HTERT RPE-1 (cell line): ENCODE data around the gene USH1G.

Experiments
- in situ Hi-C: fragments of 300-500 bp; cut with MboI; formaldehyde crosslinking; loops from 4 replicates; pipeline ENCODE4 v1.14.3; 2020; ENCODE audit warnings: low sequenced_read_pairs

The USH1G gene

GRCh38 chr17:74954665-74955421 lies 31.8 kb upstream of the USH1G start:
- in situ Hi-C loops = no loop called here

- in situ Hi-C loops = no loop called here
Observed at GRCh38 chr17:74954115-74954514, 31.1 kb upstream of the USH1G start.

- in situ Hi-C loops = no loop called here
Observed at GRCh38 chr17:74953134-74953687, 30.2 kb upstream of the USH1G start.

- in situ Hi-C loops = no loop called here
Observed at GRCh38 chr17:74952431-74953133, 29.5 kb upstream of the USH1G start.

GRCh38 chr17:74951680-74952421 lies 28.8 kb upstream of the USH1G start:
- in situ Hi-C loops = no loop called here

GRCh38 chr17:74951065-74951464 lies 28.0 kb upstream of the USH1G start:
- in situ Hi-C loops = no loop called here

GRCh38 chr17:74950207-74950606 lies 27.2 kb upstream of the USH1G start:
- in situ Hi-C loops = no loop called here

GRCh38 chr17:74949455-74950115 lies 26.5 kb upstream of the USH1G start:
- in situ Hi-C loops = no loop called here

GRCh38 chr17:74947041-74947754 lies 24.1 kb upstream of the USH1G start:
- in situ Hi-C loops = no loop called here

- in situ Hi-C loops = no loop called here
Observed at GRCh38 chr17:74946641-74947040, 23.6 kb upstream of the USH1G start.

- in situ Hi-C loops = no loop called here
Observed at GRCh38 chr17:74945543-74945942, 22.5 kb upstream of the USH1G start.

GRCh38 chr17:74943808-74944522 lies 20.9 kb upstream of the USH1G start:
- in situ Hi-C loops = no loop called here

GRCh38 chr17:74941128-74941725 lies 18.2 kb upstream of the USH1G start:
- in situ Hi-C loops = no loop called here

- in situ Hi-C loops = no loop called here
Observed at GRCh38 chr17:74939534-74939933, 16.5 kb upstream of the USH1G start.

- in situ Hi-C loops = no loop called here
Observed at GRCh38 chr17:74938194-74938950, 15.3 kb upstream of the USH1G start.

- in situ Hi-C loops = no loop called here
Observed at GRCh38 chr17:74937064-74938051, 14.3 kb upstream of the USH1G start.

GRCh38 chr17:74936470-74936799 lies 13.4 kb upstream of the USH1G start:
- in situ Hi-C loops = no loop called here
